ENCODE data around the gene LPIN2.

The LPIN2 gene

GRCh38 chr18:3058328-3059191 is 45.6 kb upstream of the LPIN2 start:
- intact Hi-C loops (cut with DNase I; ENCODE audit: low total_unique reads), result no loop called here
- no peaks in the 10 kb centered on the region for H3K27me3 ChIP-seq
- no peaks in the 10 kb centered on the region for H3K36me3 ChIP-seq
- DNase-seq, result no peak
- no peak for TF ChIP-seq CTCF (IDR thresholded peaks at IDR 0.05)
- H3K4me1 ChIP-seq, result peaks cover 0 to 15% (median 8%) of the 10 kb centered on the region in 4 donors
- H3K27ac ChIP-seq, result no peak overlapping the region
- no peaks in the 10 kb centered on the region for H3K9me3 ChIP-seq
- no peak overlapping the region for H3K4me3 ChIP-seq

GRCh38 chr18:3057526-3057925 is 44.6 kb upstream of the LPIN2 start:
- no peak for TF ChIP-seq CTCF (IDR thresholded peaks at IDR 0.05)
- intact Hi-C loops (cut with DNase I; ENCODE audit: low total_unique reads), result no loop called here
- no peak overlapping the region for H3K27ac ChIP-seq

GRCh38 chr18:3056311-3056710 is 43.4 kb upstream of the LPIN2 start:
- Histone ChIP-seq H3K4me3 (no peak overlapping the region), H3K27me3 (no peaks in the 10 kb centered on the region), H3K27ac (no peak overlapping the region), H3K36me3 (no peaks in the 10 kb centered on the region), H3K4me1 (peaks cover 0 to 5% (median 0%) of the 10 kb centered on the region in 4 donors), H3K9me3 (no peaks in the 10 kb centered on the region)
- no peak for TF ChIP-seq CTCF (IDR thresholded peaks at IDR 0.05)
- no peak for DNase-seq
- intact Hi-C loops (cut with DNase I; ENCODE audit: low total_unique reads), result no loop called here

More at GRCh38 chr18:3057526-3057925, 44.6 kb upstream of the LPIN2 start:
- Histone ChIP-seq H3K36me3 (no peaks in the 10 kb centered on the region), H3K27me3 (no peaks in the 10 kb centered on the region), H3K4me1 (peaks cover 0 to 8% (median 1%) of the 10 kb centered on the region in 4 donors), H3K9me3 (no peaks in the 10 kb centered on the region), H3K4me3 (no peak overlapping the region)
- no peak for DNase-seq

- H3K9me3 ChIP-seq, result no peaks in the 10 kb centered on the region
- peaks cover 0 to 5% (median 0%) of the 10 kb centered on the region in 4 donors for H3K4me1 ChIP-seq
- no peak overlapping the region for H3K27ac ChIP-seq
- intact Hi-C loops (cut with DNase I; ENCODE audit: low total_unique reads), result no loop called here
- no peaks in the 10 kb centered on the region for H3K36me3 ChIP-seq
- no peak for DNase-seq
- TF ChIP-seq CTCF (IDR thresholded peaks at IDR 0.05), result no peak
- no peaks in the 10 kb centered on the region for H3K27me3 ChIP-seq
- no peak overlapping the region for H3K4me3 ChIP-seq
Observed at GRCh38 chr18:3055816-3056215, 42.9 kb upstream of the LPIN2 start.

GRCh38 chr18:3055186-3055728 is 42.3 kb upstream of the LPIN2 start:
- Histone ChIP-seq H3K4me1 (peaks cover 0 to 5% (median 0%) of the 10 kb centered on the region in 4 donors), H3K36me3 (no peaks in the 10 kb centered on the region), H3K27ac (no peak overlapping the region), H3K27me3 (no peaks in the 10 kb centered on the region), H3K9me3 (no peaks in the 10 kb centered on the region), H3K4me3 (no peak overlapping the region)
- DNase-seq, result no peak
- intact Hi-C loops (cut with DNase I; ENCODE audit: low total_unique reads), result no loop called here
- TF ChIP-seq CTCF (IDR thresholded peaks at IDR 0.05), result no peak

Measured in tibial artery (tissue), 4 donors.